Peyer's patch (tissue), 4 donors: ENCODE data around the gene WDR18. TPM values are rescaled to one million over a fixed set of nuclear protein-coding genes. Genes with fewer than 3 reads are reported as not detected.

Experiments
- DNase-seq, 3 donors: peaks; one replicate each; pipeline ENCODE4 v3.0.0-alpha.2; 2017 to 2019
- H3K27ac ChIP-seq, 4 donors: fragments of 200-600 bp; sonication (generic); one replicate each; pipeline ENCODE4 v1.5.1; 2016 to 2019
- H3K27me3 ChIP-seq, 2 donors: fragments of 200-600 bp; sonication (generic); one replicate each; pipeline ENCODE4 v1.5.1; 2019
- H3K36me3 ChIP-seq, 3 donors: fragments of 200-600 bp; sonication (generic); one replicate each; pipeline ENCODE4 v1.5.1; 2016 to 2019
- H3K4me1 ChIP-seq, 4 donors: fragments of 200-600 bp; sonication (generic); one replicate each; pipeline ENCODE4 v1.5.1; 2016 to 2019
- H3K4me3 ChIP-seq, 4 donors: fragments of 200-600 bp; sonication (generic); 1 replicate in 3 of 4; 2 replicates in 1 of 4; pipeline ENCODE4 v1.5.1; 2016 to 2019; ENCODE audit warnings: mild to moderate bottlenecking in 1 of 4
- H3K9me3 ChIP-seq, 4 donors: fragments of 200-600 bp; sonication (generic); one replicate each; pipeline ENCODE4 v1.5.1; 2016 to 2019; ENCODE audit warnings: mild to moderate bottlenecking in 1 of 4
- CTCF ChIP-seq, 6 experiments: fragments of 450-650 bp in 4 of 6; fragments of 200-600 bp in 2 of 6; sonication (generic) in 1 of 6; IDR thresholded peaks; one replicate each; pipeline ENCODE4 v1.5.1; 2017 to 2019; ENCODE audit warnings: antibody characterized with exemption in 6 of 6, mild to moderate bottlenecking in 3 of 6, moderate library complexity in 1 of 6
- POLR2A ChIP-seq, 2 donors: fragments of 450-650 bp; IDR thresholded peaks; one replicate each; pipeline ENCODE4 v1.5.1; 2017; ENCODE audit warnings: antibody characterized with exemption in 2 of 2, mild to moderate bottlenecking in 2 of 2, moderate library complexity in 2 of 2
- total RNA-seq, 4 donors: library from RNA; depleted of rRNA; stranded (reverse); fragments of >200 nt; gene quantifications; one replicate each; pipeline ENCODE4 v1.1.0, GENCODE V29; 2016

The WDR18 gene
- total RNA-seq, 4 donors from 2014 or later, result 26.4 to 58.8 (median 40.5) TPM

DNA sequence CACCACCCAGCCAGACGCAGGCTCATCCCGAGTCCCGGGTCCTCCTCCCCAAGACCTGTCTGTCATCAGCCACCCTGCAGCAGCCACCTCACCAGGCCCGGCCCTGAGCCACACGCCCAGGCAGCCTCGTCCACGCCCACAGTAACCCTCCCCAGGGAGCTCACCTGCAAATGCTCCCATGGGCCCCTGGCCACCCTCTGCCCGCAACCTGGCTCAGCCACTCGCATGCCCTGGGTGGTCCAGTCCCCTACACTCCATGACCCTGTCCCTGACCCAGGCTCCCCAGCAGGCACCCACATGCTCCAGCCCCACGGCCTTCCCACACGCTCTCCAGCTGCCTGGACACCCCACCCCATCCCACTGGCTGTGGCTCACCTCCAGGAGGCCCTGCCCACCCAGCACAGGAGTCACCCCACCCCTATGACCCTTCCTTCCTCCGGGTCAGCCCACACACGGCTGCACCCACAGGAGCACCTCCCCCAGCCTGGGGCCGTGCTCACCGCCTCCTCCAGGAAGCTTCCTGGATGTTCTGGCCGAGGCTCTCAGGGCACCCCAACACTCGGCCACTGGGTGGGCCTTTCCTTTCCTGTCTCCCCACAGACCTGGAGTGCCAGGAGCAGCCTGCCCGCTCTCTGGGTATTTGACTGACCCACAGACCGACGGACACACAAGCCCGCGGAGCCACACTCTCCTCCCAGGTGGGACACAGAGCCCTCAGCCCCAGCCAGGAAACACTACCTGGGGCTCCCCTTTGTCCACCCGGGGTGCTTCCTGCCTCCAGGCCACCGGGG is 33.2 kb downstream of the WDR18 start:
- TF ChIP-seq CTCF (IDR thresholded peaks at IDR 0.05) (no peak), POLR2A (IDR thresholded peaks at IDR 0.05) (no peak)
- Histone ChIP-seq H3K9me3 (no peaks in the 10 kb centered on the region), H3K36me3 (peaks cover 0 to 34% (median 0%) of the 10 kb centered on the region in 3 donors), H3K27ac (peak overlapping the region; percentile 51 to 82 (median 66)), H3K4me3 (peak overlapping the region in 3 of 4 donors; percentile 7 to 31 (median 10)), H3K4me1 (peaks cover 16 to 60% (median 45%) of the 10 kb centered on the region in 4 donors), H3K27me3 (no peaks in the 10 kb centered on the region)
- peak in 2 of 3 donors; percentile 80 to 83 for DNase-seq

DNA sequence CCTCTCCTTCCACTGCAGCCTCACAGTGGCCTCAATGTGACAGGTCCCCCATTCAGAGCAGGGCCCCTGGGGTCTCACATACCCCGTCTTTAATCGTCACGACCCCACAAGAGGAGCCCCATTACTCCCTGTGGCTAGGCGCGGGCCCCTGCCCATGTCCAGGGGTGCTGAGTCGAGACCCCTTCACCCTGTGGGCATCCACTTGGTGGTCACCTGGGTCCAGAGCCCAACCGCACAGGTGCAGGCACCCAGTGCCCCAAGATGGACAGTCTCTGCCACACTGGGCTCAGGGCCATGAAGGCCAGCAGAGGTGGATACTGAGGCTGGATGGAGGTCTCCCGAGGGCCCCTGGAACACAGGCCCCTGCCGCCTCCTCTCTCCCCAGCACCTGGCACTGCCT is 33.8 kb downstream of the WDR18 start:
- no peak for DNase-seq
- peak overlapping the region; percentile 25 to 82 (median 65) for H3K27ac ChIP-seq
- H3K9me3 ChIP-seq, result no peaks in the 10 kb centered on the region

DNA sequence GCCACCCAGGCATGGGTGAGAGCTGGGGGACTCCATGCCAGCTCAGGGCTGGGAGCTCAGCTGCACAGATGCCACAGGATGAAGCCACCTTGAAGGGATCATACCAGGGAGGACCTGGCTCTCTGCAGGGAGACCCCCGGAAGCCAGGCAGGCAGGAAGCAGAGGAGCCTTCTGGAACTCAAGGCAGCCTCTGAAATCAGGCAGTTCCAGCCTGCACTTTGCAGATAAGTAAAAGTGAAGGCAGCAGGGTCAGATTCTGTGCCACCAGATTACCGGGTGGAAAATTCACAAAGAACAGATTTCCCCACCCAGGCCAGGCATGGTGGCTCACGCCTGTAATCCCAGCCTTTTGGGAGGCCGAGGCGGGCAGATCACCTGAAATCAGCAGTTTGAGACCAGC is 34.2 kb downstream of the WDR18 start:
- Histone ChIP-seq H3K4me1 (peaks cover 16 to 60% (median 45%) of the 10 kb centered on the region in 4 donors), H3K27me3 (no peaks in the 10 kb centered on the region), H3K27ac (peak overlapping the region; percentile 25 to 82 (median 65)), H3K4me3 (peak overlapping the region in 1 of 4 donors; percentile 31), H3K9me3 (no peaks in the 10 kb centered on the region), H3K36me3 (peaks cover 0 to 24% (median 0%) of the 10 kb centered on the region in 3 donors)
- no peak for TF ChIP-seq CTCF (IDR thresholded peaks at IDR 0.05)
- no peak for TF ChIP-seq POLR2A (IDR thresholded peaks at IDR 0.05)
- no peak for DNase-seq

More for the DNA sequence above, 33.8 kb downstream of the WDR18 start:
- H3K4me1 ChIP-seq, result peaks cover 16 to 60% (median 45%) of the 10 kb centered on the region in 4 donors
- no peaks in the 10 kb centered on the region for H3K27me3 ChIP-seq
- H3K4me3 ChIP-seq, result peak overlapping the region in 3 of 4 donors; percentile 7 to 31 (median 10)
- peaks cover 0 to 28% (median 0%) of the 10 kb centered on the region in 3 donors for H3K36me3 ChIP-seq
- TF ChIP-seq POLR2A (IDR thresholded peaks at IDR 0.05), result no peak
- no peak for TF ChIP-seq CTCF (IDR thresholded peaks at IDR 0.05)

GRCh38 chr19:1018932-1019615 is 34.9 kb downstream of the WDR18 start:
- Histone ChIP-seq H3K27ac (peak overlapping the region in 1 of 4 donors; percentile 95), H3K9me3 (no peaks in the 10 kb centered on the region), H3K27me3 (no peaks in the 10 kb centered on the region), H3K36me3 (peaks cover 0 to 17% (median 0%) of the 10 kb centered on the region in 3 donors), H3K4me3 (peak overlapping the region; percentile 89 to 98 (median 92)), H3K4me1 (peaks cover 16 to 60% (median 45%) of the 10 kb centered on the region in 4 donors)
- no peak for DNase-seq
- TF ChIP-seq CTCF (IDR thresholded peaks at IDR 0.05) (no peak), POLR2A (IDR thresholded peaks at IDR 0.05) (no peak)

- H3K27ac ChIP-seq, result peak overlapping the region in 3 of 4 donors; percentile 88 to 95 (median 91)
- peak overlapping the region; percentile 89 to 98 (median 92) for H3K4me3 ChIP-seq
- H3K4me1 ChIP-seq, result peaks cover 16 to 57% (median 45%) of the 10 kb centered on the region in 4 donors
- H3K27me3 ChIP-seq, result no peaks in the 10 kb centered on the region
- no peaks in the 10 kb centered on the region for H3K9me3 ChIP-seq
- DNase-seq, result no peak
- no peak for TF ChIP-seq POLR2A (IDR thresholded peaks at IDR 0.05)
- TF ChIP-seq CTCF (IDR thresholded peaks at IDR 0.05), result no peak
- H3K36me3 ChIP-seq, result peaks cover 0 to 12% (median 0%) of the 10 kb centered on the region in 3 donors
These were observed 35.4 kb downstream of the WDR18 start for GRCh38 chr19:1019616-1019961.
